Measurements from ENCODE around the gene MYH9.

MYH9 gene

GRCh38 chr22:36323182-36323854, 64.4 kb downstream of the MYH9 start:
- no peak; the same call in none of the 2 replicates for TF ChIP-seq CTCF (IDR thresholded peaks at IDR 0.05; ENCODE audit: low read depth, low read length)
- no peak for DNase-seq (ENCODE audit: extremely low read depth, low read depth)

- no peak for DNase-seq (ENCODE audit: extremely low read depth, low read depth)
- TF ChIP-seq CTCF (IDR thresholded peaks at IDR 0.05; ENCODE audit: low read depth, low read length): no peak
These were observed 65.2 kb downstream of the MYH9 start for GRCh38 chr22:36322602-36322915.

GRCh38 chr22:36321797-36322601, 65.8 kb downstream of the MYH9 start:
- no peak for DNase-seq (ENCODE audit: extremely low read depth, low read depth)
- no peak for TF ChIP-seq CTCF (IDR thresholded peaks at IDR 0.05; ENCODE audit: low read depth, low read length)

GRCh38 chr22:36320553-36320952, 67.2 kb downstream of the MYH9 start:
- no peak for DNase-seq (ENCODE audit: extremely low read depth, low read depth)
- TF ChIP-seq CTCF (IDR thresholded peaks at IDR 0.05; ENCODE audit: low read depth, low read length): no peak

GRCh38 chr22:36319595-36320497, 67.9 kb downstream of the MYH9 start:
- no peak for DNase-seq (ENCODE audit: extremely low read depth, low read depth)
- no peak for TF ChIP-seq CTCF (IDR thresholded peaks at IDR 0.05; ENCODE audit: low read depth, low read length)

- no peak for TF ChIP-seq CTCF (IDR thresholded peaks at IDR 0.05; ENCODE audit: low read depth, low read length)
- no peak for DNase-seq (ENCODE audit: extremely low read depth, low read depth)
These were observed 69.3 kb downstream of the MYH9 start for GRCh38 chr22:36318442-36318841.
